ENCODE results near the gene NME8.

- no peak for TF ChIP-seq EZH2 (IDR thresholded peaks at IDR 0.05; ENCODE audit: low read length, unreplicated experiment)
- TF ChIP-seq, protein P1, sequence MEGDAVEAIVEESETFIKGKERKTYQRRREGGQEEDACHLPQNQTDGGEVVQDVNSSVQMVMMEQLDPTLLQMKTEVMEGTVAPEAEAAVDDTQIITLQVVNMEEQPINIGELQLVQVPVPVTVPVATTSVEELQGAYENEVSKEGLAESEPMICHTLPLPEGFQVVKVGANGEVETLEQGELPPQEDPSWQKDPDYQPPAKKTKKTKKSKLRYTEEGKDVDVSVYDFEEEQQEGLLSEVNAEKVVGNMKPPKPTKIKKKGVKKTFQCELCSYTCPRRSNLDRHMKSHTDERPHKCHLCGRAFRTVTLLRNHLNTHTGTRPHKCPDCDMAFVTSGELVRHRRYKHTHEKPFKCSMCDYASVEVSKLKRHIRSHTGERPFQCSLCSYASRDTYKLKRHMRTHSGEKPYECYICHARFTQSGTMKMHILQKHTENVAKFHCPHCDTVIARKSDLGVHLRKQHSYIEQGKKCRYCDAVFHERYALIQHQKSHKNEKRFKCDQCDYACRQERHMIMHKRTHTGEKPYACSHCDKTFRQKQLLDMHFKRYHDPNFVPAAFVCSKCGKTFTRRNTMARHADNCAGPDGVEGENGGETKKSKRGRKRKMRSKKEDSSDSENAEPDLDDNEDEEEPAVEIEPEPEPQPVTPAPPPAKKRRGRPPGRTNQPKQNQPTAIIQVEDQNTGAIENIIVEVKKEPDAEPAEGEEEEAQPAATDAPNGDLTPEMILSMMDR (conservative IDR thresholded peaks at IDR 0.05; ENCODE audit: low read depth, low read length), result no peak
These were observed 76.2 kb downstream of the NME8 start for GRCh38 chr7:37924491-37925041.
